K562 (cell line): ENCODE measurements around the gene GART. TPM values are rescaled to one million over a fixed set of nuclear protein-coding genes. Genes with fewer than 3 reads are reported as not detected.

Source experiments
- BDP1 ChIP-seq: IDR thresholded peaks from 3 replicates; pipeline ENCODE4 v1.6.1; 2011; ENCODE audit not compliant: insufficient read length, insufficient read depth
- CBFA2T3 ChIP-seq: fragments of 450-650 bp; IDR thresholded peaks from 2 replicates; pipeline ENCODE4 v1.6.1; 2017
- E2F1 ChIP-seq: sonication (generic); formaldehyde crosslinking; IDR thresholded peaks from 2 replicates; pipeline ENCODE4 v1.8.1; 2023; ENCODE audit warnings: mild to moderate bottlenecking, missing genetic modification reagents, moderate library complexity
- E2F3 ChIP-seq: fragments of 250-450 bp; sonication (Bioruptor Pico); IDR thresholded peaks from 2 replicates; pipeline ENCODE4 v1.4.0; 2020; ENCODE audit warnings: mild to moderate bottlenecking
- ELF4 ChIP-seq: fragments of 450-650 bp; formaldehyde crosslinking; IDR thresholded peaks from 2 replicates; pipeline ENCODE4 v1.4.0; 2022; ENCODE audit warnings: missing genetic modification characterization
- ELK3 ChIP-seq: fragments of 450-650 bp; formaldehyde crosslinking; IDR thresholded peaks from 2 replicates; pipeline ENCODE4 v1.4.0; 2020; ENCODE audit warnings: mild to moderate bottlenecking
- GABPB1 ChIP-seq: sonication (generic); formaldehyde crosslinking; IDR thresholded peaks from 2 replicates; pipeline ENCODE4 v1.8.0; 2022; ENCODE audit warnings: mild to moderate bottlenecking, missing genetic modification reagents
- HLTF ChIP-seq: fragments of 450-650 bp; IDR thresholded peaks from 2 replicates; pipeline ENCODE4 v1.6.1; 2016
- JUN ChIP-seq, 2 experiments: sonication (generic) in 1 of 2; formaldehyde crosslinking in 1 of 2; IDR thresholded peaks; 2 replicates each; pipeline versions ENCODE4 v1.6.1 to v1.8.0; 2012 to 2022; ENCODE audit warnings: borderline replicate concordance in 2 of 2, mild to moderate bottlenecking in 2 of 2, improper control_type of control experiment in 1 of 2, low read depth in 1 of 2, low read length in 1 of 2, missing genetic modification reagents in 1 of 2
- KDM4B ChIP-seq, 2 experiments: fragments of 450-650 bp in 1 of 2; sonication (generic) in 1 of 2; IDR thresholded peaks; 2 replicates each; pipeline ENCODE4 v1.6.1; 2016 to 2017; ENCODE audit warnings: borderline replicate concordance in 2 of 2, antibody characterized with exemption in 1 of 2, low read depth in 1 of 2, mild to moderate bottlenecking in 1 of 2
- KDM5B ChIP-seq: fragments of 200-600 bp; sonication (generic); IDR thresholded peaks from 2 replicates; pipeline ENCODE4 v1.6.1; 2012; ENCODE audit warnings: low read depth, mild to moderate bottlenecking, moderate library complexity, low read length, control low read depth, inconsistent platforms; ENCODE audit not compliant: insufficient replicate concordance
- NEUROD1 ChIP-seq: fragments of 150-350 bp; IDR thresholded peaks from 2 replicates; pipeline ENCODE4 v1.6.1; 2014; ENCODE audit warnings: borderline replicate concordance, low read length, low read depth; ENCODE audit not compliant: partially characterized antibody
- NR2C1 ChIP-seq, 2 experiments: fragments of 450-650 bp; IDR thresholded peaks; 2 replicates each; pipeline ENCODE4 v1.6.1; 2017; ENCODE audit warnings: mild to moderate bottlenecking in 2 of 2, antibody characterized with exemption in 1 of 2, inconsistent platforms in 1 of 2, missing compliant biosample characterization in 1 of 2, missing genetic modification characterization in 1 of 2
- RBM17 ChIP-seq: fragments of 200-400 bp; formaldehyde crosslinking; IDR thresholded peaks from 2 replicates; pipeline ENCODE4 v1.6.1; 2017; ENCODE audit warnings: low read depth, mild to moderate bottlenecking, low read length, borderline replicate concordance
- RNF2 ChIP-seq: sonication (generic); IDR thresholded peaks from 2 replicates; pipeline ENCODE4 v1.6.1; 2016
- TCF7 ChIP-seq: sonication (generic); IDR thresholded peaks from 2 replicates; pipeline ENCODE4 v1.6.1; 2016; ENCODE audit warnings: antibody characterized with exemption, borderline replicate concordance
- ZNF224 ChIP-seq: sonication (generic); formaldehyde crosslinking; IDR thresholded peaks from 2 replicates; pipeline ENCODE4 v1.8.0; 2022; ENCODE audit warnings: mild to moderate bottlenecking, missing genetic modification reagents
- polyA plus RNA-seq, 8 experiments: library from polyadenylated mRNA; depleted of rRNA in 4 of 8; stranded (reverse) in 5 of 8; unstranded in 3 of 8; fragments of >200 nt; fragmentation: Nextera tagmentation in 2 of 8; fragmentation: Illumina TruSeq in 1 of 8; extraction: Ambion mirVana in 2 of 8; extraction: Trizol in 1 of 8; gene quantifications; 2 replicates each; pipeline versions ENCODE4 v1.2.1 to v1.2.3, GENCODE V29; 2011 to 2014; ENCODE audit warnings: inconsistent platforms in 1 of 8, missing spikeins in 1 of 8
- total RNA-seq, 7 experiments: library from RNA; depleted of rRNA in 6 of 7; stranded (reverse); fragments of >200 nt in 6 of 7; fragmentation: Illumina TruSeq in 2 of 7; extraction: Trizol in 2 of 7; gene quantifications; 2 replicates each; pipeline versions ENCODE4 v1.2.1 to v1.2.3, GENCODE V29; 2011 to 2021; ENCODE audit warnings: low replicate concordance in 1 of 7
- TF ChIP-seq, protein P1 (sequence below): sonication (generic); formaldehyde crosslinking; IDR thresholded peaks from 2 replicates; pipeline ENCODE4 v1.8.1; 2023; ENCODE audit warnings: mild to moderate bottlenecking, missing genetic modification reagents
- TF ChIP-seq, protein P2 (sequence below): sonication (generic); formaldehyde crosslinking; IDR thresholded peaks from 2 replicates; pipeline ENCODE4 v1.8.0; 2022; ENCODE audit warnings: mild to moderate bottlenecking, missing genetic modification reagents, borderline replicate concordance

Gene GART
- total and polyA plus RNA-seq, 9 of the 15 experiments (the other 6 are each of a cell fraction or from before 2014, with no cell fraction given): 141 to 429 (median 349) TPM

DNA sequence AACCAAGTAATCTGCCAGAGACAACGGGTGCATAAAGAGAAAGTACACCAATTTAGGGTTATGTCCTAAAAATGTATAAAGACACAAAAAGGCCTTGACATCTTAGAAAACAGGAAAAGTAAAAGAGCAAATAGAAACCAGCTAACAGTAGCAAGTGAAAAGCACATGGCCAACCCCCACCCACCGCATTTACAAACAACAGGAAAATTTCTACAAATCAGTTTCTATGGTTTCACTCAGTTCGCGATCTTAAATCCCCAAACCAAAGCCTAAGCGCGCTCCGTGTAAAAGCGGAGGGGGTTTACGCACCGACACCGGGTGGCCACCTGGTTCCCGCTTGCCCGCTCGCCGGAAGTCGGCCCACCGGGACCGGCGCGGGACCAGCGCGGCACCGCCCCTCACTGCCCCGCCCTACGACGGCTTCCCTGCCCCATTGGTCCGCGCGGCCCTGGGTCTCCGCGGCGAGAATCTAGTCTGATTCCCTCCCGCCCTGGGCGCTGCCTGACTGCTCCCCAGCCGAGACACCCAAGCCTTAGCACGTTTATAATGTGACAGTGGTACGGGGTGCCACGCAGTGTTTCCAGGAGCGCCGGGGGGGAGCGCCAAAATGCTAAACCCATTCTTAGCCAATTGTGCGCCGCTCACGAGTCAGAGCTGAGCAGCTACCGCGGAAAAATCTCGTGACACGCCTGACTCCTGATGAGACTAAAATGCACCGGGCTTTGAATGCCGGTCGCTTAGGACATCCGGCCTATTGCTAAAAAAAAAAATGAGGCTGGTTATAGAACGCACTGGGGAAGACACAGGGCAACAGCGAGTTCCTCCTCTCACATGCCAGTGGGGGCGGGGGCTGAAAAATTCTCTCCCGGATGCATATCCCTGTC lies at the start of gene GART (continued):
- TF ChIP-seq KDM5B (peak; percentile 85), GABPB1 (peak; percentile 92), ZNF224 (CRISPR knock-in tag) (no peak), RNF2 (peak; percentile 68), NEUROD1 (peak; percentile 69), NR2C1 (IDR thresholded peaks at IDR 0.05) (0 out of 2 replicates have a peak, but pooled peaks have one; percentile 24), NR2C1 (tag; IDR thresholded peaks at IDR 0.05) (0 out of 2 replicates have a peak, but pooled peaks have one; percentile 28), E2F1 (CRISPR knock-in tag) (no peak; the same call in none of the 2 replicates), HLTF (no peak), E2F3 (CRISPR knock-in tag) (peak; percentile 84), TCF7 (no peak), ELK3 (no peak), ELF4 (CRISPR knock-in tag) (no peak), JUN (IDR thresholded peaks at IDR 0.05; ENCODE audit: borderline replicate concordance, low read depth, low read length) (peak; percentile 32; the same call in 1 of the 2 replicates), JUN (CRISPR knock-in tag; IDR thresholded peaks at IDR 0.05; ENCODE audit: borderline replicate concordance) (peak; percentile 86; the same call in 1 of the 2 replicates), RBM17 (no peak), BDP1 (no peak), KDM4B (IDR thresholded peaks at IDR 0.05; ENCODE audit: borderline replicate concordance in 2 of 2, low read depth in 1 of 2) (no peak), CBFA2T3 (peak; percentile 16; the same call in 1 of the 2 replicates)
- TF ChIP-seq, protein P1, sequence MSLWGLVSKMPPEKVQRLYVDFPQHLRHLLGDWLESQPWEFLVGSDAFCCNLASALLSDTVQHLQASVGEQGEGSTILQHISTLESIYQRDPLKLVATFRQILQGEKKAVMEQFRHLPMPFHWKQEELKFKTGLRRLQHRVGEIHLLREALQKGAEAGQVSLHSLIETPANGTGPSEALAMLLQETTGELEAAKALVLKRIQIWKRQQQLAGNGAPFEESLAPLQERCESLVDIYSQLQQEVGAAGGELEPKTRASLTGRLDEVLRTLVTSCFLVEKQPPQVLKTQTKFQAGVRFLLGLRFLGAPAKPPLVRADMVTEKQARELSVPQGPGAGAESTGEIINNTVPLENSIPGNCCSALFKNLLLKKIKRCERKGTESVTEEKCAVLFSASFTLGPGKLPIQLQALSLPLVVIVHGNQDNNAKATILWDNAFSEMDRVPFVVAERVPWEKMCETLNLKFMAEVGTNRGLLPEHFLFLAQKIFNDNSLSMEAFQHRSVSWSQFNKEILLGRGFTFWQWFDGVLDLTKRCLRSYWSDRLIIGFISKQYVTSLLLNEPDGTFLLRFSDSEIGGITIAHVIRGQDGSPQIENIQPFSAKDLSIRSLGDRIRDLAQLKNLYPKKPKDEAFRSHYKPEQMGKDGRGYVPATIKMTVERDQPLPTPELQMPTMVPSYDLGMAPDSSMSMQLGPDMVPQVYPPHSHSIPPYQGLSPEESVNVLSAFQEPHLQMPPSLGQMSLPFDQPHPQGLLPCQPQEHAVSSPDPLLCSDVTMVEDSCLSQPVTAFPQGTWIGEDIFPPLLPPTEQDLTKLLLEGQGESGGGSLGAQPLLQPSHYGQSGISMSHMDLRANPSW (CRISPR knock-in tag): no peak
- TF ChIP-seq, protein P2, sequence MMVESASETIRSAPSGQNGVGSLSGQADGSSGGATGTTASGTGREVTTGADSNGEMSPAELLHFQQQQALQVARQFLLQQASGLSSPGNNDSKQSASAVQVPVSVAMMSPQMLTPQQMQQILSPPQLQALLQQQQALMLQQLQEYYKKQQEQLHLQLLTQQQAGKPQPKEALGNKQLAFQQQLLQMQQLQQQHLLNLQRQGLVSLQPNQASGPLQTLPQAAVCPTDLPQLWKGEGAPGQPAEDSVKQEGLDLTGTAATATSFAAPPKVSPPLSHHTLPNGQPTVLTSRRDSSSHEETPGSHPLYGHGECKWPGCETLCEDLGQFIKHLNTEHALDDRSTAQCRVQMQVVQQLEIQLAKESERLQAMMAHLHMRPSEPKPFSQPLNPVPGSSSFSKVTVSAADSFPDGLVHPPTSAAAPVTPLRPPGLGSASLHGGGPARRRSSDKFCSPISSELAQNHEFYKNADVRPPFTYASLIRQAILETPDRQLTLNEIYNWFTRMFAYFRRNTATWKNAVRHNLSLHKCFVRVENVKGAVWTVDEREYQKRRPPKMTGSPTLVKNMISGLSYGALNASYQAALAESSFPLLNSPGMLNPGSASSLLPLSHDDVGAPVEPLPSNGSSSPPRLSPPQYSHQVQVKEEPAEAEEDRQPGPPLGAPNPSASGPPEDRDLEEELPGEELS (CRISPR knock-in tag): no peak
